Left ventricle myocardium inferior (tissue), 1 donor: ENCODE results near the gene TRMT1. TPM values are rescaled to one million over a fixed set of nuclear protein-coding genes. Genes with fewer than 3 reads are reported as not detected.

Experiments
- total RNA-seq: library from RNA; stranded (reverse); fragmentation: NEBNext Ultra II Directional; extraction: Animal tissue kit (Norgen Biotek cat#: 25700); gene quantifications from one replicate; pipeline ENCODE4 v1.2.1, GENCODE V29; 2021
- donor health status: DM: no; HTN: yes; CAD: no; lungs with severe emphysema.

The TRMT1 gene
- total RNA-seq, 1 donor from 2014 or later = 19.6 TPM

Other genes starting within 250 kb of the TRMT1 start
- gene DNASE2, start 235.3 kb downstream of the TRMT1 start, total RNA-seq = 19.7 TPM
- not detected for gene KLF1, start 229.5 kb downstream of the TRMT1 start, total RNA-seq
- 41.8 TPM for gene GCDH, start 225.6 kb downstream of the TRMT1 start, total RNA-seq
- gene SYCE2, start 197.4 kb downstream of the TRMT1 start, total RNA-seq = not detected
- gene FARSA, start 183.0 kb downstream of the TRMT1 start, total RNA-seq = 37.8 TPM
- gene CALR, start 178.1 kb downstream of the TRMT1 start, total RNA-seq = 365 TPM
- 150 TPM for gene RAD23A, start 170.9 kb downstream of the TRMT1 start, total RNA-seq
- gene GADD45GIP1, start 159.5 kb downstream of the TRMT1 start, total RNA-seq = 31.4 TPM
- 12.7 TPM for gene DAND5, start 147.2 kb downstream of the TRMT1 start, total RNA-seq
- gene NFIX, start 121.3 kb downstream of the TRMT1 start, total RNA-seq = 118 TPM
- gene LYL1, start 13.9 kb downstream of the TRMT1 start, total RNA-seq = 6.3 TPM
- 35.4 TPM for gene NACC1, start 1.5 kb upstream of the TRMT1 start, total RNA-seq
- gene STX10, start 33.6 kb upstream of the TRMT1 start, total RNA-seq = 39.2 TPM
- gene IER2, start 33.7 kb upstream of the TRMT1 start, total RNA-seq = 17.3 TPM